GM12873 (cell line): ENCODE results near the gene ADAT2.

Experiments used
- TF ChIP-seq, protein P1 (sequence below): IDR thresholded peaks from 2 replicates; pipeline ENCODE4 v1.5.1; 2012; ENCODE audit warnings: low read depth, mild to moderate bottlenecking, moderate library complexity, low read length, control low read depth; ENCODE audit not compliant: insufficient read depth; ENCODE audit errors: missing control alignments

Gene ADAT2

DNA sequence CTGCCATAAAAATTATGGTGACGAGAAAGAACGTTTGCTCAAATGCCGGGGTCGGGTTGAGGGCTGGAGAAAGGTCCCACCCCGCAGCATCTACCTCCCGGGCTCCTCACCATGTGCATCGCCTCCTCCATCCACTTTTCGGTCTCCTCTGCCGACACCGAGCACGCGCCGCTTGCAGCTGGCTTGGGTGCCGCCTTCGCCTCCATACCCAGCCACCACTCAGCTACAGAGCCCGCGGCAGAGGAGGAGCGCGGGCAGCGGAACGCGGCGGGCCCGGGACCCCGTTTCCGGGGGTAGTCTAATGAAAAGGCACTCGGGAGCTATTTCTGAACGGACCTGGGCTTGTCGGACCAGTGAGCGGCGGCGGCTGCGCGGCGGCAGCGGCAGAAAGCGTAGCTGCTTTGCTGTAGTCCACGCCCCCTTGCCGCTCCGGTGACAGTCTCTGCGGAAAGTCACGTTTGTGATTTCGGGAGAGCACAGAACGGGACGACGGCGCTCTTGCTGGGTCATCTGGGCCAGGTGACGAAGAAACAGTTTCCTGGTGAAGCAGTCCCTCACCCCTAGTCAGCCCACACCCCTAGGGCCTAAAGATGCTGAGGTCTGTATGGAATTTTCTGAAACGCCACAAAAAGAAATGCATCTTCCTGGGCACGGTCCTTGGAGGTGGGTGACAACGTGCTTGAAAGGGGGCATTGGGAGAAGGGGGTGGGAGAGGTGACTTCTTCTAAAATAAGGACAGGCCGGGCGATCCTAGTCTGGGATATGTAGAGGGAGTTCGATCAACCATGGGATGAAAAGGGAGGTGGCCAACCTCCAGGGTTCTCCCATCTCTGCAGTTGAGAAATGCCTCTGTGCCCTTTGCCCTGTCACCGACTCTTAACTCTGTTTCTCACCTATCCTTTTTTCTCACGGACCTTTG lies at the start of gene ADAT2, which contains the start of gene PEX3:
ADAT2 (minus strand) TSS at position 243 of the 919 bp plus-strand sequence; CDS start at position 206, 37 bp downstream.
PEX3 (plus strand) TSS at position 353 of the 919 bp plus-strand sequence; CDS start at position 591, 238 bp downstream.
- TF ChIP-seq, protein P1, sequence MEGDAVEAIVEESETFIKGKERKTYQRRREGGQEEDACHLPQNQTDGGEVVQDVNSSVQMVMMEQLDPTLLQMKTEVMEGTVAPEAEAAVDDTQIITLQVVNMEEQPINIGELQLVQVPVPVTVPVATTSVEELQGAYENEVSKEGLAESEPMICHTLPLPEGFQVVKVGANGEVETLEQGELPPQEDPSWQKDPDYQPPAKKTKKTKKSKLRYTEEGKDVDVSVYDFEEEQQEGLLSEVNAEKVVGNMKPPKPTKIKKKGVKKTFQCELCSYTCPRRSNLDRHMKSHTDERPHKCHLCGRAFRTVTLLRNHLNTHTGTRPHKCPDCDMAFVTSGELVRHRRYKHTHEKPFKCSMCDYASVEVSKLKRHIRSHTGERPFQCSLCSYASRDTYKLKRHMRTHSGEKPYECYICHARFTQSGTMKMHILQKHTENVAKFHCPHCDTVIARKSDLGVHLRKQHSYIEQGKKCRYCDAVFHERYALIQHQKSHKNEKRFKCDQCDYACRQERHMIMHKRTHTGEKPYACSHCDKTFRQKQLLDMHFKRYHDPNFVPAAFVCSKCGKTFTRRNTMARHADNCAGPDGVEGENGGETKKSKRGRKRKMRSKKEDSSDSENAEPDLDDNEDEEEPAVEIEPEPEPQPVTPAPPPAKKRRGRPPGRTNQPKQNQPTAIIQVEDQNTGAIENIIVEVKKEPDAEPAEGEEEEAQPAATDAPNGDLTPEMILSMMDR: no peak

DNA sequence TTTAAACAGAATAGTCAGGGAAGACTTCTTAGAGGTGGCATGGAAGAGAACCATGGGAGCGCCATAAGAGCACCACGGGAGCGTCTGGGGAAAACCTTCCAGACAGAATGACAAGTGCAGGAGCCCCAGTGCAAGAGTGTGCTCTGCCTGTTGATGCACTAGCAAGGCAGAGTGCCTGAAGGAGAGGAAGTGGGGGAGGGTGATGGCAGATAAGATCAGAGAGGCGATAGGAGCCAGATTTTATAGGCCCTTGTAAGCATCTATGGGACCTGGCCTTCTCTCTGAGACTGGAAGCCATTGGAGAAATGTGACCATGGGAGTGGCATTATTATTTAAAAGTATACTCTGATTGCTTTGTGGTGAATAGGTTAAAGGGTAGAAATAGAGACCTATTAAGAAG lies 47.9 kb upstream of the ADAT2 start:
- TF ChIP-seq, protein P1: no peak

DNA sequence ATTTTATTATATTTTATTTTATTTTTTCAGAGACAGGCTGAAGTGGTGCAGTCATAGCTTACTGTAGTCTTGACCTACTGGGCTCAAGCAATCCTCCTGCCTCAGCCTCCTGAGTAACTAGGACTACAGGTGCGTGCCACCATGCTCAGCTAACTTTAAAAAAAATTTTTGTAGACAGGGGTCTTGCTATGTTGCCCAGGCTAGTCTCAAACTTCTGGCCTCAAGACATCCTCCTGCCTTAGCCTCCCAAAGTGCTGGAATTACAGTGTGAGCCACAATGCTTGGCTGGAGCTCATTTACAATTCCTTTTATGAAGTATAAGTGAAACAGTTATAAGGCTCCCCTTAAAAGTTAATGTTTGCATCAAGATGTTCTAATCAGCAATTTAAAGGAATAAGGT lies 46.5 kb upstream of the ADAT2 start:
- TF ChIP-seq, protein P1: no peak

DNA sequence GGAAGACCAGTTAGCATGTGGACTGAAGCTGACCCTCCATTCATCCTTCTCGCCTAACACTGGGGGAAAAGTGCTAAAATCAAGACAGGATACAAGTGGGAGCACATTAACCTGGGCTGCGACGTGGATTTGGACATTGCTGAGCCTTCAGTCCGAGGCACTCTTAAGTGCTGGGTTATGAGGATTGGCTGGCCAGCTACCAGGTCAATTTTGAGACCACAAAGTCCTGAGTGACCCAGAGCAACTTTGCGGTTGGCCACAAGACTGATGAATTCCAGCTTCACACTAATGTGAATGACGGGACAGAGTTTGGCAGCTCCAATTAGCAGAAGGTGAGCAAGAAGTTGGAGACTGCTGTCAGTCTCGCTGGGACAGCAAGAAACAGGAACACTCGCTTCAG lies 40.3 kb upstream of the ADAT2 start:
- TF ChIP-seq, protein P1: no peak

DNA sequence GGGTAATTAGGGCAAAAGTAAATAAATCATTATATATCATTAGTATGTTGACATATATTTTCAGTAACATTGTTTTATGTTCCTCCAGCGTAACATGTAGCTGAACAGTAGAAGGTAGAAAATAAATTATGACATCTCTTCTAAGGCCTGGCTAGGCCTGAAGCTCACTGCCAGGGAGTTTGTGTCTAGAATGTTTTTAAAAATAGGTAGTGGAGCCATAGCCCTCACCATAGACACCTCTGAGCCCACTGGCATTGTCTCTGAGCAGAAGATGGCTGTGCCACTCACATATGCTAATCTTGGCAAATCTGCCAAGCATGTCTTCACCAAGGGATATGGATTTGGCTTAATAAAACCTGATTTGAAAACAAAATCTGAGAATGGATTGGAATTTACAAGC lies 39.7 kb upstream of the ADAT2 start:
- TF ChIP-seq, protein P1: no peak

DNA sequence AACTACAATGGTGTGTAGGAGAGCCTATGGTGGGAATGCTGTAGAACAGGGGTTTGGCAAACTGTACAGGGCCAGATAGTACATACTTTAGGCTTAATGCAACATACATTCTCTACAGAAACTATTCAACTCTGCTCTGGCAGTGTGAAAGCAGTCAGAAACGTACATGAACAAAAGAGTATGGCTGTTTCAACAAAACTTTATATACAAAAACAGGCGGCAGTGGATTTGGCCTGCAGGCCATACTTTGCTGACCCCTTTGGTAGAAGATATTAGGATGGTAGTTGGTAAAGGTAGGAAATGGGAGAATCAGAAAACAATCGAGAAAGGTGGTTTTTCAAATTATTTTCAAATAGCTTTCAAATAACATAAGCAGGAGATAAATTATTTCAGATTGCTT lies 36.3 kb upstream of the ADAT2 start:
- TF ChIP-seq, protein P1: no peak

DNA sequence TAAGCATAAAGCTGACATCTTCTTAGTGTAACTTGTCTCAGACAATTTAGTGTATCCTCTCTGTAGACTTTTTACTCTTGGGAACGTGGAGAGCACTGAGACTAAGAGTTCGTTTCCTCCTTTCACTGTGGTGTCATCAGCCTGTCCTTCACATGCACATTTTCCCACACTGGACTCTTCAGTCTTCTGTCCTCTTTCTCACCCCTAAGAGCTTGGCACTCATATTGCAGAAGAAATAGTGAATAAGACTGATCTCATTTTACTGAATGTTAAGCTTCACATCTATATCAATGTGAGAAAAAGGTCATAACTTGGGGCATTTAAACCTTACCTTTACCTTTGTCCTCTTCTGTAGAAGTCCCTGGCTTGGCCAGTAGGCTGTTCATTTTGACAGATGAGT lies 35.5 kb upstream of the ADAT2 start:
- TF ChIP-seq, protein P1: no peak
